ENCODE measurements around the gene VEPH1. TPM values are rescaled to one million over a fixed set of nuclear protein-coding genes. Genes with fewer than 3 reads are reported as not detected.

VEPH1 gene
- total RNA-seq, 2 donors from 2014 or later, result 0.15 to 3.9 TPM

GRCh38 chr3:157532529-157533297 lies 29.5 kb upstream of the VEPH1 start:
- peaks cover 6% of the 10 kb centered on the region for H3K27me3 Mint-ChIP-seq
- no peaks in the 10 kb centered on the region for H3K9me3 ChIP-seq (ENCODE audit: control insufficient read depth, low read length, poor library complexity, severe bottlenecking)
- no peak overlapping the region for H3K27ac Mint-ChIP-seq
- no peaks in the 10 kb centered on the region for H3K4me1 Mint-ChIP-seq
- H3K4me3 Mint-ChIP-seq, result no peak overlapping the region
- no peak for DNase-seq
- no peaks in the 10 kb centered on the region for H3K36me3 Mint-ChIP-seq (ENCODE audit: low read depth)
- peak; percentile 47 for ATAC-seq

GRCh38 chr3:157531771-157532170 lies 28.6 kb upstream of the VEPH1 start:
- Mint-ChIP-seq H3K36me3 (ENCODE audit: low read depth) (no peaks in the 10 kb centered on the region), H3K27ac (no peak overlapping the region), H3K4me1 (no peaks in the 10 kb centered on the region), H3K27me3 (peaks cover 11% of the 10 kb centered on the region), H3K4me3 (no peak overlapping the region)
- no peak for ATAC-seq
- H3K9me3 ChIP-seq (ENCODE audit: control insufficient read depth, low read length, poor library complexity, severe bottlenecking), result no peaks in the 10 kb centered on the region
- no peak for DNase-seq

- H3K4me1 Mint-ChIP-seq, result no peaks in the 10 kb centered on the region
- peaks cover 11% of the 10 kb centered on the region for H3K27me3 Mint-ChIP-seq
- H3K36me3 Mint-ChIP-seq (ENCODE audit: low read depth), result no peaks in the 10 kb centered on the region
- no peak for ATAC-seq
- H3K27ac Mint-ChIP-seq, result no peak overlapping the region
- no peak overlapping the region for H3K4me3 Mint-ChIP-seq
- no peaks in the 10 kb centered on the region for H3K9me3 ChIP-seq (ENCODE audit: control insufficient read depth, low read length, poor library complexity, severe bottlenecking)
- DNase-seq, result no peak
Observed at GRCh38 chr3:157531301-157531660, 28.1 kb upstream of the VEPH1 start.

- H3K9me3 ChIP-seq (ENCODE audit: control insufficient read depth, low read length, poor library complexity, severe bottlenecking), result no peaks in the 10 kb centered on the region
- Mint-ChIP-seq H3K4me3 (no peak overlapping the region), H3K27ac (no peak overlapping the region), H3K27me3 (peaks cover 11% of the 10 kb centered on the region), H3K36me3 (ENCODE audit: low read depth) (no peaks in the 10 kb centered on the region), H3K4me1 (no peaks in the 10 kb centered on the region)
- ATAC-seq (no peak), DNase-seq (no peak)
Observed at GRCh38 chr3:157530637-157531300, 27.6 kb upstream of the VEPH1 start.

- no peaks in the 10 kb centered on the region for H3K9me3 ChIP-seq (ENCODE audit: control insufficient read depth, low read length, poor library complexity, severe bottlenecking)
- no peaks in the 10 kb centered on the region for H3K4me1 Mint-ChIP-seq
- no peaks in the 10 kb centered on the region for H3K36me3 Mint-ChIP-seq (ENCODE audit: low read depth)
- ATAC-seq (no peak), DNase-seq (no peak)
- H3K27me3 Mint-ChIP-seq, result peaks cover 16% of the 10 kb centered on the region
- no peak overlapping the region for H3K27ac Mint-ChIP-seq
- no peak overlapping the region for H3K4me3 Mint-ChIP-seq
Observed at GRCh38 chr3:157529751-157530150, 26.5 kb upstream of the VEPH1 start.

GRCh38 chr3:157529085-157529484 lies 25.9 kb upstream of the VEPH1 start:
- H3K4me1 Mint-ChIP-seq, result no peaks in the 10 kb centered on the region
- no peaks in the 10 kb centered on the region for H3K36me3 Mint-ChIP-seq (ENCODE audit: low read depth)
- DNase-seq (no peak), ATAC-seq (no peak)
- H3K9me3 ChIP-seq (ENCODE audit: control insufficient read depth, low read length, poor library complexity, severe bottlenecking), result no peaks in the 10 kb centered on the region
- no peak overlapping the region for H3K27ac Mint-ChIP-seq
- H3K4me3 Mint-ChIP-seq, result no peak overlapping the region
- H3K27me3 Mint-ChIP-seq, result peaks cover 16% of the 10 kb centered on the region

- ATAC-seq, result no peak
- Mint-ChIP-seq H3K4me1 (no peaks in the 10 kb centered on the region), H3K4me3 (no peak overlapping the region), H3K27me3 (peaks cover 16% of the 10 kb centered on the region), H3K27ac (no peak overlapping the region), H3K36me3 (ENCODE audit: low read depth) (no peaks in the 10 kb centered on the region)
- DNase-seq, result no peak
- no peaks in the 10 kb centered on the region for H3K9me3 ChIP-seq (ENCODE audit: control insufficient read depth, low read length, poor library complexity, severe bottlenecking)
Observed at GRCh38 chr3:157527131-157527881, 24.1 kb upstream of the VEPH1 start.

- no peaks in the 10 kb centered on the region for H3K4me1 Mint-ChIP-seq
- H3K27ac Mint-ChIP-seq, result no peak overlapping the region
- DNase-seq, result no peak
- no peak overlapping the region for H3K4me3 Mint-ChIP-seq
- H3K9me3 ChIP-seq (ENCODE audit: control insufficient read depth, low read length, poor library complexity, severe bottlenecking), result no peaks in the 10 kb centered on the region
- H3K27me3 Mint-ChIP-seq, result peaks cover 16% of the 10 kb centered on the region
- H3K36me3 Mint-ChIP-seq (ENCODE audit: low read depth), result no peaks in the 10 kb centered on the region
- no peak for ATAC-seq
Observed at GRCh38 chr3:157526036-157526435, 22.8 kb upstream of the VEPH1 start.

GRCh38 chr3:157523814-157524213 lies 20.6 kb upstream of the VEPH1 start:
- ATAC-seq (no peak), DNase-seq (no peak)
- no peaks in the 10 kb centered on the region for H3K9me3 ChIP-seq (ENCODE audit: control insufficient read depth, low read length, poor library complexity, severe bottlenecking)
- H3K4me1 Mint-ChIP-seq, result no peaks in the 10 kb centered on the region
- peaks cover 16% of the 10 kb centered on the region for H3K27me3 Mint-ChIP-seq
- no peak overlapping the region for H3K4me3 Mint-ChIP-seq
- no peak overlapping the region for H3K27ac Mint-ChIP-seq
- no peaks in the 10 kb centered on the region for H3K36me3 Mint-ChIP-seq (ENCODE audit: low read depth)

- H3K9me3 ChIP-seq (ENCODE audit: control insufficient read depth, low read length, poor library complexity, severe bottlenecking), result no peaks in the 10 kb centered on the region
- H3K4me1 Mint-ChIP-seq, result no peaks in the 10 kb centered on the region
- no peak overlapping the region for H3K4me3 Mint-ChIP-seq
- no peaks in the 10 kb centered on the region for H3K36me3 Mint-ChIP-seq (ENCODE audit: low read depth)
- no peak overlapping the region for H3K27ac Mint-ChIP-seq
- DNase-seq (no peak), ATAC-seq (no peak)
- peaks cover 11% of the 10 kb centered on the region for H3K27me3 Mint-ChIP-seq
Observed at GRCh38 chr3:157522648-157523047, 19.4 kb upstream of the VEPH1 start.

- Mint-ChIP-seq H3K27ac (no peak overlapping the region), H3K36me3 (ENCODE audit: low read depth) (no peaks in the 10 kb centered on the region), H3K27me3 (peaks cover 5% of the 10 kb centered on the region), H3K4me3 (peak overlapping the region; percentile 25), H3K4me1 (no peaks in the 10 kb centered on the region)
- DNase-seq (no peak), ATAC-seq (no peak)
- no peaks in the 10 kb centered on the region for H3K9me3 ChIP-seq (ENCODE audit: control insufficient read depth, low read length, poor library complexity, severe bottlenecking)
Observed at GRCh38 chr3:157520485-157521150, 17.4 kb upstream of the VEPH1 start.

- Mint-ChIP-seq H3K4me1 (no peaks in the 10 kb centered on the region), H3K36me3 (ENCODE audit: low read depth) (no peaks in the 10 kb centered on the region), H3K4me3 (no peak overlapping the region), H3K27ac (no peak overlapping the region), H3K27me3 (no peaks in the 10 kb centered on the region)
- DNase-seq (no peak), ATAC-seq (no peak)
- no peaks in the 10 kb centered on the region for H3K9me3 ChIP-seq (ENCODE audit: control insufficient read depth, low read length, poor library complexity, severe bottlenecking)
Observed at GRCh38 chr3:157518881-157519280, 15.7 kb upstream of the VEPH1 start.

GRCh38 chr3:157516928-157517327 lies 13.7 kb upstream of the VEPH1 start:
- no peak overlapping the region for H3K4me3 Mint-ChIP-seq
- no peaks in the 10 kb centered on the region for H3K9me3 ChIP-seq (ENCODE audit: control insufficient read depth, low read length, poor library complexity, severe bottlenecking)
- H3K36me3 Mint-ChIP-seq (ENCODE audit: low read depth), result no peaks in the 10 kb centered on the region
- H3K27me3 Mint-ChIP-seq, result no peaks in the 10 kb centered on the region
- H3K27ac Mint-ChIP-seq, result peak overlapping the region; percentile 1
- H3K4me1 Mint-ChIP-seq, result no peaks in the 10 kb centered on the region
- DNase-seq, result no peak
- no peak for ATAC-seq
